Measurements from ENCODE around the gene EHBP1.

- no peak for TF ChIP-seq YY1 (IDR thresholded peaks at IDR 0.05; ENCODE audit: insufficient read depth, insufficient read length)
- no peak for TF ChIP-seq ZNF274 (IDR thresholded peaks at IDR 0.05; ENCODE audit: low read depth, low read length)
These were observed 263.2 kb downstream of the EHBP1 start for GRCh38 chr2:62968668-62969067.
